ENCODE results near the gene ANLN.

- TF ChIP-seq CTCF (IDR thresholded peaks at IDR 0.05) (no peak), POLR2A (IDR thresholded peaks at IDR 0.05) (no peak)
Measured at GRCh38 chr7:36370046-36370445, 19.6 kb upstream of the ANLN start.

Measured in Peyer's patch (tissue), 4 donors.